HG02884 (cell line): ENCODE measurements around the gene ITGB1BP1.

ENCODE experiments used
- ATAC-seq: cut with Tn5 transposase; IDR thresholded peaks from one replicate; pipeline ENCODE4 v1.9.1; 2021; ENCODE audit warnings: mild to moderate bottlenecking, moderate library complexity; ENCODE audit not compliant: unreplicated experiment

ITGB1BP1 gene, protein sequence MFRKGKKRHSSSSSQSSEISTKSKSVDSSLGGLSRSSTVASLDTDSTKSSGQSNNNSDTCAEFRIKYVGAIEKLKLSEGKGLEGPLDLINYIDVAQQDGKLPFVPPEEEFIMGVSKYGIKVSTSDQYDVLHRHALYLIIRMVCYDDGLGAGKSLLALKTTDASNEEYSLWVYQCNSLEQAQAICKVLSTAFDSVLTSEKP

DNA sequence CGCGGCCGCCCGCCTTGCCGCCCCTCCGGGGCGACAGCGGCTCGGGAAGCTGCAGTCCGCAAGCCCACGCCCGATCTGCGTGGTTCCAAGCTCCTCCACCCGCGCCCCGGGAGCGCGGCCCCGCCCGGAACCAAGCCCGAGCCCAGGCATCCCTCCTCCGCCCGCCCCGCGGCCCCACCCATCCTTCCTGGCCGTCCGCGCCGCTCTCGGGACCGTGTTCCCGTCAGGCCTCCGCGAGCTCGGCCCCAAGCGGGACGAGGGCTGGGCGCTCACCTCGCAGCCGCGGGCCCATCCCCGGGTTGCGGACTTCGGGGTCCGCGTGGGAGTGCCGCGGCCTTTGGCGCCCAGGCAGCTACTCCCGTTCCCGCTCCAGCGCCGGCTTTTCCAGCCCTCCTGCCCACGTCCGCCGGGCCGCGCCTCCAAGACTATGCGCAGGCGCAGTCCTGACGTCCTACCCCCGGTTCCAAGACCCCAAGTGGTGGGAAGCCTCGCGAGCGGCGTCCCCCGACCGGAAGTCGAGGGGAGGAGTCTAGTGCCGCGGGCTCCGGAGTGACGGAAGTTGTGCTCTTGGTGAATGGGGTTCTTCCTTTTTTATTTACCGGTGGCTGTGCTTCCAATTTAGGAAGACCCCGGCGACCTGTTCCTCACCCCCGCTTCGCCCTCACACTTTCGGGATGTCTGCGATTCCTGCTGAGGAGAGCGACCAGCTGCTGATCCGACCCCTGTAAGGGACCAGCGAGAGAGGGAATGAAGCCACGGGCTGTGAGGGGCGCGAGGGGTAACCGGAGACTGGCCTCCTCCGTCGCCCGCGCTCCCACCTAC is at the start of gene ITGB1BP1, which contains the start of gene CPSF3:
ITGB1BP1 (minus strand) TSS at position 429 of the 822 bp plus-strand sequence. CDS start 4,831 bp downstream, outside the sequence.
CPSF3 (plus strand) TSS at position 555 of the 822 bp plus-strand sequence; CDS start at position 675, 120 bp downstream.
- ATAC-seq: peak; percentile 83

DNA sequence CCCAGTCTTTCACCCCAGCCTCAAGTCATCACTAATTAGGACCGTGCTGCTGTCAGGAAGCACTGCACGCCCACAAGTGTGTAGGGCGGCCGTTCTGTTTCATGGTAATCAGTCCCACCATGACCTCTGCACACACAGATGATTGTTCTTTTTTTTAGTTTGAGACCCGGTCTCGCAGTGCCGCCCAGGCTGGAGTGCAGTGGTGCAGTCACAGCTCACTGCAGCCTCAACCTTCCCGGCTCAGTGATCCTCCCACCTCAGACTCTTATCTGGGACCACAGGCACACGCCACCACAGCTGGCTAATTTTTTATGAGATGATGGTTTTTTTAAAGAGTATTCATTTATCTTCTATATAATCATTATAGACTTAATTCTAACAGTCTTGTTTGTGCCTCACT is 49.2 kb upstream of the ITGB1BP1 start:
- no peak for ATAC-seq

DNA sequence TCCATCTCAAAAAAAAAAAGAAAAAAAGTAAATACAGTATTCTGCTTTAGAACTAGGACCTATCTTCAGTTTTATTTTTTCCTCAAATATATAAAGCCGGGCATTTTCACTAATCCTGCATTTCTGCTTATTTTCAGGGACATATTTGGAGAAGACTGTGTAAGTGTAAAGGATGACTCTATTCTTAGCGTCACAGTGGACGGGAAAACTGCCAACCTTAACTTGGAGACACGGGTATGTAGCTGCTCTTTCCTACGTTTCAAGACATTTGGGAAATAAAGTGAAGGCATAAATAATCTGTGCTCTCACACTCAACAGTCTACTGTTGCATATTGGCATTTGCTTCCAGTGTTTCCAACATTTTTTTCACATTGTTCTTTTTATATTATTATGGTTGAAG is 47.9 kb upstream of the ITGB1BP1 start:
- no peak for ATAC-seq

DNA sequence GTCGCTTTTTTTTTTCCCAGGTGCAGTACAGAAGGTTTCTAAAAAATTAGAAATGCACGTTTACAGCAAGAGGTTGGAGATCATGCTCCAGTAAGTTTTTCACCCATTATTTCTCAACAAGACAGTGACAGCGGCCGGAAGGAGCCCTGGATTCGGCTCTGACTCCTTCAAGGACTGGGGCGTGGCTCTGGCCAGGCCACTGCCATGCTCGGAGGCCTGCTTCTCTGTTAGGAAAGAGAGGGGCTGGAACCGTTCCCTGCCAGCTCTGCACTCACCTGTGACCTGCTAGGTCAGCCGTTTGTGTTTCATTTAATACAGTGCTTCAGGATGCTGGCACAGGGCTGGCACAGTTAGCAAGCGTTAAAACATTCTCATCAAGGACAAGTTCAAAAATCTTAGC is 44.4 kb upstream of the ITGB1BP1 start:
- ATAC-seq: no peak

DNA sequence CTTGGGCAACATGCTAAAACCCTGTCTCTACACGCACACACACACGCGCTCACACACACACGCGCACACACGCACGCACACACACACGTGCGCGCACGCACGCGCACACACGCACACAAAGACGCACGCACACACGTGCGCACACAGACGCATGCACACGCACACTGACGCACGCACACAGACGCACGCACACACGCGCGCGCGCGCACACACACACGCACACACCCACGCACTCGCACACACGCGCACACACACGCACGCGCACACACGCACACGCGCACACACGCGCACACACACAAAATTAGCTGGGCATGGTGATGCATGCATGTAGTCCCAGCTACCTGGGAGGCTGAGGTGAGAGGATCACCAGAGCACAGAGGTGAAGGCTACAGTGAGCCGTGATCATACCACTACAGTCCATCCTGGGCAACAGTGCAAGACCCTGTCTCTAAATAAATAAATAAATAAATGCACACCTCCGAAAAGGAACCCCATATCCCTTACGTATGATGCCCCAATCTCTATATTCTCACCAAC is 42.9 kb upstream of the ITGB1BP1 start:
- no peak for ATAC-seq

DNA sequence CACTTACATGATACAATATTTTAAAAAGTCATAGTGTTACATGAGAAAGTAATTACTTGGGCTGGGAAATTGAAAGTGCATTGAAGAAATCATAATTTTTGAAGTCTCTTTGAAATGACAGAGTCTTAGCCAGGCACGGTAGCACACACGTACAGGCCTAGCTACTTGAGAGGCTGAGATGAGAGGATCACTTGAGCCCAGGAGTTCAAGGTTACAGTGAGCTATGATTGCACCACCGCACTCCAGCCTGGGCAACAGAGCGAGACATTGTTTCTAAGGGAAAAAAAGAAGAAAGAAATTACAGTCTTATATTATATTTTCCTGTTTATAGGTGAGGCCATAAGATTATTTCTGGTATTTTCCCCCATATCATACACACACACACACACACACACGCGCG is 41.8 kb upstream of the ITGB1BP1 start:
- no peak for ATAC-seq

DNA sequence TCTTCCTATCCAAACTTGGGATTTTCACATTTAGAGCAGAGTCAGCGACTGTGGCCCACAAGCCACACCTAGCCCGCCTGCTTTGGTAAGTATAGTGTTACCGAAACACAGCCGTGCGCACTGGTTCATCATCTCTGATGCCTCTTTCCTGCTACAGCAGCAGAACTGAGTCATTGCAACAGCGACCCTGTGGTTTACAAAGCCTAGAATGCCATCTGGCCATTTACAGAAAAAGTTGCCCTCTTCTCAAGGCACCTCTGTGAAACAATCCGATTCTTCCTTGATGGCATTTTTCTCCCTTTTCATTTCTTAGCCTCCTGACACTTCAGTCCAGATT is 40.3 kb upstream of the ITGB1BP1 start:
- ATAC-seq: no peak

DNA sequence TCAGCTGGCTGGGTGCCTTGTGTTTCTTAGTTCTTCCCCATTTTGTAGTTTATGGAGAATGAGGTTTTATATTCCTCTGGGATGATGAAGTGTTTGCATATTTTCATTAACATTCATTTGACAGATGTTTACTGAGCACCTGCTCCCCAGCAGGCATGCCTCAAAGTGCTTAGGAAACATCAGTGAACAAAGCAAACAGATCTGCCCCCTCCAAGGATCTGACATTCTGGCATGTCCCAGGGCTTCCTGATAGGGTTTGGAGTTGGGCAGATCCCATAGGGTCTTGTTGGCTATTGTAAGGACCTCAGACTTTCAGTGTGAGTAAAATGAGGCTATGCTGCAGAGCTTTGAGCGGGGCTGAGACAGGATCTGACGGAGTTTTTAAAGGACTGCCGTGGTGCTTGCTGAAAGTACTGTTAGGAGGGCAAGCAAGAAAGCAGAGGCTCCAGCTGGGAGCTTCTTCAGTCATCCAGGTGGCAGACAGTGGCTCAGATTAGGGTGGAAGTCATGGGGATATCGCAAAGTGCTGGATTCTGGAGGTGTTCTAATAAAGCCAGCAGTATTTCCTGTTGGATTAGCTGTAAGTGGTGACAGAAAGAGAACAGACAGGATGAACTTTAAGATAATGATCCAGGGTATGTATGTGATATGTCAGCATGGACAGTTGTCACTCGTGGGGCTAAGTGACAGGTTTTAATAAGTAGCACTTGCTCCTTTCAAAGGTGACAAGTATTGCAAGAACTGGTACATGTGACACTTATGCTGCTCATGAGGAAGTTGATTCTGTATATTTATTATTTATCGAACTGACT is 39.8 kb upstream of the ITGB1BP1 start:
- no peak for ATAC-seq

DNA sequence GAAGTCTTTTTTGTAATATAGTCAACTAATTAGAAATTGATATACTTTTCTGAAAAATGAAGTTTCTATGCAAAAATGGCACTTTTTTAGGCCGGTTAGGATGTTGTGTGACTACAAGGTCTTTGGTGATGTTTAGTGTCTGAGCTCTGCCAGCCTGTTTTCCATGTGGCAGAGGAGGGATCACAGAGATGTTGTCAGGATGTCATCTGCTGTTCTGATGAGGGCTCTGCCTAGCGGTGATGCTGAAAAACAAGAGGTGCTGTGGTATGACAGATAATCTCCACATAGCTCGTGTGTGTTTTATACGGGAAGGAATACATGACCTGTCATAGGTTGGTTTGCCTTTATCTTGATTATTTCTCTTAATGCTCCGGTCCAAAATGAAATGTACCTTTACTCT is 39.0 kb upstream of the ITGB1BP1 start:
- no peak for ATAC-seq

DNA sequence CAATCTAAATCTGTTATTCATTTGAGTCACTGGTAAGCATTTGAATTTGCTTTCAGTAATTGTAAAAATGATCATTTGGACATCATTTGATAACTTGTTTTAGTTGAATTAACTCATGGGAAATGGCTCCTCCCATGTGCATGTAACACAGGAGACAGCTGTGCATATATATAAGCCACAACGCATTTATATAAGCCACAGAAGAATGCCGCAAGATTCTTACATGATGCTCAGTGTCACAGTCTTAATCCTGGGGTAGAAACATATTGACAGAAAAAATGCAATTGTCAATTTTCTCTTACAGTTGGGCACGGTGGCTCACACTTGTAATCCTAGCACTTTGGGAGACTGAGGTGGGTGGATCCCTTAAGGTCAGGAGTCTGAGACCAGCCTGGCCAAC is 37.8 kb upstream of the ITGB1BP1 start:
- ATAC-seq: no peak

DNA sequence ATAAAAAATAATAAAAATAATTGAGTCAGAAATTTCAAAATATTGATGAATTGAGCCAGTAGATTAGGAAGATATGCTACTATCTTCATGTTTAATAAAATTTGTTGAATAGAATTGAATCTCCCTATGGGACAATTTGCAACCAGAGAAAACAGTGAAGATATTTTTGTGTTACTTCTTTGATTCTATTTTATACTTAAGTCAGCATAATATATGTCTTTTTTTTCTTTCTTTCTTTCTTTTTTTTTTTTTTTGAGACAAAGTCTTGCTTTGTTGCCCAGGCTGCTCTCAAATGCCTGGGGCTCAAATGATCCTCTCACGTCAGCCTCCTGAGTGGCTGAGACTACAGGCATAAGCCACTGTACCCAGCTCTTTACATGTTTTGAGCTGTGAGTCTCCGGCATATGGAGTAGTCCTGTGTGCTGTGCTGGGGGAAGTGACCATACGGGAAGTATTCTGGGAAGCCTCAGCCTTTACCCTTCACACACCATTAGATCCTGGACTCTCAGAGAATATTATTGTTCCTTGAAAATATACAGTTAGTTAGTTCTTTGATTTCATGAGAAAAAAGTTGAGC is 37.2 kb upstream of the ITGB1BP1 start:
- ATAC-seq: no peak

DNA sequence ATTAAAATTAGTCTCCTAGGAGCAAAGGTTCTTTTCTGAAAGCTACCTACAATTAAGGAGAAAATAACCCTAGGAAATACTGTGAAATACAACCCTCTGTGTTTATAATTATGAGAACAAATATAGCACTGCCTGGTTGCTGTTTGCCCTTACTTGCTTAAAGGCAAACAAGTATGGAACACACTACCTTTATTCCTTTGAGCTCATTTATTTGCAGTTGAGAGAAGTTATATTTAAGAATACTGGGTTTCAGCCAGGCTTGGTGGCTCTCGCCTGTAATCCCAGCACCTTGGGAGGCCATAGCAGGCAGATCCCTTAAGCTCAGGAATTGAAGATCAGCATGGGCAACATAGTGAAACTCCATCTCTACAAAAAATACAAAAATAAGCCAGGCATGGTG is 27.9 kb upstream of the ITGB1BP1 start:
- no peak for ATAC-seq

DNA sequence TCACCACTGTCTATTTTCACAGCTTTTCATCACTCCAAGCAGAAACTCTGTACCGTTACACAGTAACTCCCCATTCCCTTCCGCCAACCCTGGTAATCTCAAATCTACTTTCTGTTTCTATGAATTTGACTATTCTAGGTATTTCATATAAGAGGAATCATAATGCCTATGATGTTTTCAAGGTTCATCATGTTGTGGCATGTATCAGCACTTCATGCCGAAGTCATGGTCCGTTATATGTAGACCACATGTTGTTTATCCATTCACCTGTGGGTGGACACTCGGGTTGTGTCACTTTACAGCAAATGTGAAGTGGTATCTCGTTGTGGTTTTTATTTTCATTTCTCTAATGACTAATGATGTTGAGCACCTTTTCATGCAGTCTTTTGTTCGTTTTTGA is 21.8 kb upstream of the ITGB1BP1 start:
- no peak for ATAC-seq

DNA sequence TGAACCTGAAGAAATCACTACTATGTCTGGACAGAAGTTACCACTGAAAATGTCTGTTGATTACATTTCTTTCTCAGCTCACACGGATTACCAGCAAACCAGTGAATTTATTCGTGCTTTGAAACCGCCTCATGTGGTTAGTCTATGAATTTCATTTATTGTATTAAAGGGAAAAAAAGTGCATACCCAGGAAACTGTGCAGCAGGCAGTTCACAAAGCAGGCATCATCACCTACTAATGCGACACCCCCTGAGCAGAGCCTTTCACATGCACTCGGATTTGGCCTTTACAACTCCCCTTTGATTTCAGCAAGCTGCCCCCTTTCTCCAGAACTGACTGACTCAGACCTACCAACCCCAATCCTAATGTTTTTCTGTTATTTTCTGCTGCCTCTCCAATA is 20.2 kb upstream of the ITGB1BP1 start:
- ATAC-seq: no peak

DNA sequence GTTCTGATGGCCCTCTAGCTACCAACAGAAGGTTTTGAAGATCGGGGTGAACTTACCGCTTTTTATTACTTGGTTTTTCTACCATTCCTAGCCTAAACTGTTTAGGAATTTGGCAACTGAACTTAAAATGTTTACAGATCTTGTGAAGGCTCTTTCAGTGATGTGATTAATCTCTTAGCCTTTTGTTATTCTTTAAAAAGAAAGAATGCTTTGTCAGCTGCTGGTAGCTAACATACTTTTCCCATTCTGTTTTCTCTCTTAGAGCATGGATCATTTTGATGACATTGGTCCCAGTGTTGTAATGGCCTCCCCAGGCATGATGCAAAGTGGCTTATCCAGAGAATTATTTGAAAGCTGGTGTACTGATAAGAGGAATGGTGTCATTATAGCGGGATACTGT is 18.2 kb upstream of the ITGB1BP1 start:
- no peak for ATAC-seq

DNA sequence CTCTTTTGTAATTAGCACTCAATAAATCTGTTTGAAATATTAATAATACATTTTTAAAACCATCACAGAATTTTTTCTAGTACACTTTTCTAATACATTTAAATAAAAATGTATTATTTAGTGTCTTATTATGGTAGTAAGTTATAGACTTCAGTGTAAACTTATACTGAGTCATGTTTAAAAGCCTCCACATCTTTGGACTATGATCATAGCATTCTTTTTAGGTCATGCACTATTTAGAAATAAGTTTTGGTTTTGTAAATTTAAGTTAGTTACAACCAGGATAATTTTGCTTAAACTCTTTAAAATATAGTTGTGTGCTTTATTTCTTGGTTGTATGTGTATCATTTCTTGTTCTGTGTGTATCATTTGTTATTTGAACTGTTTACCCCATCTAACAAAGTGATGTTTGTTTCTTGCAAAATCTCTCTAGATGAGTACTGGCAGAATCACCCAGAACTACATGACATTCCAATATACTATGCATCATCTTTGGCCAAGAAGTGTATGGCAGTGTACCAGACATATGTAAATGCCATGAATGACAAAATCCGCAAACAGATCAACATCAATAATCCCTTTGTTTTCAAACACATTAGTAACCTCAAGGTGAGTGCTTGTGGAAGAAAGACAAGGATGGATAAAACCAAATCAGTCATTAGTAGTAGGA is 16.9 kb upstream of the ITGB1BP1 start:
- no peak for ATAC-seq

DNA sequence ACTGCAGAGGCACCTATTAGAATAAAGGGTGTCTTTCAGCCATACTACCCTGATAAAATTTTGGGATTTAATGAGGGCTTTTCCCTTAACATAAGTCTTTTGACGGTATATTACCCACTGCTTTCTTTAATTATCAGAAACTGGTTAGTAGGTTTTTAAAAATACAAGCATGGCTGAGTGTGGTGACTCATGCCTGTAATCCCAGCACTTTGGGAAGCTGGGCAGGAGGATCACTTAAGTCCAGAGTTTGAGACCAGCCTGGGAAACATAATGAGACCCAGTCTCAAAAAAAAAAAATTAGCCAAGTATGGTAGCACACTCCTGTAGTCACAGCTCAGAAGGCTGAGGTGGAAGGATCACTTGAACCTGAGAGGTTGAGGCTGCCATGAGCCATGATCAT is 16.2 kb upstream of the ITGB1BP1 start:
- no peak for ATAC-seq

DNA sequence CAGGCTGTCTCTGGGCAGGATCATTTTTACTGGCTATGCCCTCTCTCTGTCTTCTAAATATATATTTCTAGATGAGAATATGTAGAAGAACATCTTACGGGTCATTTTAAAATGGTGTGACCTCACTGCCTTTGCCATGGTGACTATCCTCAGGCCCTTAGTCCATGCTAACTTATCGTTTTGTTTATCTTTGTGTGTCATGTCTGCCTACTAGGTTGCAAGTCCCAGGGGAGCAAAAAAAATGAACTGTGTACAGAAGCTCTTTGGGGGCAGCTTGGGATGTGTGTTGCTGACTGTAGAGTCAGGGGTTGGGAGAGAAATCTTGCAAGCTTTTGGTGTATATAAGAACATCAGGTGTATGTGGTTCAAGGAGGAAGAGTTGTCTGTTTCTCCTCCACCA is 11.2 kb upstream of the ITGB1BP1 start:
- ATAC-seq: no peak

DNA sequence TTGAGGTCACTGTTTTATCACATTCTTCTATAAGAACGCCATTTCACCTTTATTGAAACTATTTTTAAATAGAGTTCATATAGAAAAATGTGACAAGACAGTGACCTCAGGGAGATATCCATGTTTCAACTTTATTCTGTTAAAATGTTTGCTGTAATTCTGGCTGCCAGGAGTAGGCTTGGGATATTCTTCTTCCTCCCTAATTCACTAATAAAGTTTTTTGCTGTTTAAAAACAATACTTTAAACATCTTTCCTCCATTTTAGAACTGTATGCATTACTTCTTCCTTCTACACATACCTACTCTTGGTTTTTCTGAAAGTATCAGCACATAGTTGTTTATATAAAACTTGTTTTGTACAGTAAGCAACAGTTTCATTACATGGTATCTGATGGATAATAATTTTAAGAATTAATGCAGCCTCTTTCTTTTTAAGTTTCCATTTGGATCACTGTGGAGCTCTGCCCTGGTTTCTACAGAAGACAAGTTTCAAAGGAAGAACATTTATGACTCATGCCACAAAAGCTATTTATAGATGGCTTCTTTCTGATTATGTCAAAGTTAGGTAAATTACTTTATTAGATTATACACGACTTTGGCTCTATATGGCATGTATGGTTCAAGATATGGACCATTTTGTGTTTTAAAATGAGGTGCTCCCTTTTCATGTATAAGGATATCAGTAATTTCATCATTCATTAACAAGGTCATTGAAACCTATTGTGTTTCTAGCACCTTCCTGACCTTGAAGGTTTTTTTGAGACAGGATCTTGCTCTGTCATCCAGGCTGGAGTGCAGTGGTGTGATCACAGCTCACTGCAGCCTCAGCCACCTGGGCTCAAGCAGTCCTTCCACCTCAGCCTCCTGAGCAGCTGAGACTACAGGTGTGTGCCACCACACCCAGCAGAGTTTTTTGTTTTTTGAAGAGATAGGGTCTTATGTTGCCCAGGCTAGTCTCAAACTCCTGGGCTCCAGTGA is 7.3 kb upstream of the ITGB1BP1 start:
- ATAC-seq: no peak
